WTC11 (cell line): ENCODE measurements around the gene LBHD2. TPM values are rescaled to one million over a fixed set of nuclear protein-coding genes. Genes with fewer than 3 reads are reported as not detected.

Experiments
- ATAC-seq: fragments of 200-7000 bp; cut with Tn5 transposase; 2 replicates; pipeline ENCODE4 v1.10.0; 2021; ENCODE audit warnings: mild to moderate bottlenecking, moderate library complexity
- CTCF ChIA-PET: fragments of 300-600 bp; sonication (Branson Sonifier 250); formaldehyde crosslinking; loops from one replicate; lab custom pipeline; 2021; ENCODE audit warnings: antibody characterized with exemption; lab: Charles Lee
- POLR2A ChIA-PET: fragments of 350-600 bp; sonication (Branson Sonifier 250); formaldehyde crosslinking; loops from one replicate; lab custom pipeline; 2021; ENCODE audit warnings: antibody characterized with exemption; lab: Charles Lee
- DNase-seq: peaks from one replicate; pipeline ENCODE4 v3.0.0; 2021; ENCODE audit warnings: low spot score
- H3K27ac Mint-ChIP-seq: 2 replicates; pipeline ENCODE4 v1.8.0; 2021; ENCODE audit warnings: mixed read lengths
- H3K27me3 Mint-ChIP-seq: 2 replicates; pipeline ENCODE4 v1.8.0; 2021; ENCODE audit warnings: low read depth, mild to moderate bottlenecking, moderate library complexity, mixed read lengths
- H3K36me3 Mint-ChIP-seq: 2 replicates; pipeline ENCODE4 v1.8.0; 2021; ENCODE audit warnings: mixed read lengths
- H3K4me1 Mint-ChIP-seq: 2 replicates; pipeline ENCODE4 v1.8.0; 2022; ENCODE audit warnings: mixed read lengths
- H3K4me3 Mint-ChIP-seq: 2 replicates; pipeline ENCODE4 v1.8.0; 2021; ENCODE audit warnings: mild to moderate bottlenecking, moderate library complexity, mixed read lengths
- H3K9me3 Mint-ChIP-seq: 2 replicates; pipeline ENCODE4 v1.8.0; 2021; ENCODE audit warnings: mixed read lengths
- ATF6 ChIP-seq: sonication (generic); formaldehyde crosslinking; IDR thresholded peaks from 2 replicates; pipeline ENCODE4 v1.8.1; 2023; ENCODE audit warnings: mild to moderate bottlenecking, missing genetic modification reagents
- CREM ChIP-seq: sonication (generic); formaldehyde crosslinking; IDR thresholded peaks from 2 replicates; pipeline ENCODE4 v1.8.1; 2022; ENCODE audit warnings: mild to moderate bottlenecking, missing genetic modification reagents, moderate library complexity
- ELF4 ChIP-seq: sonication (generic); formaldehyde crosslinking; IDR thresholded peaks from 2 replicates; pipeline ENCODE4 v1.8.1; 2022; ENCODE audit warnings: low read depth, mild to moderate bottlenecking, moderate library complexity, missing genetic modification reagents
- ETV6 ChIP-seq: sonication (generic); formaldehyde crosslinking; IDR thresholded peaks from 2 replicates; pipeline ENCODE4 v1.8.1; 2022; ENCODE audit warnings: mild to moderate bottlenecking, missing genetic modification reagents
- FOXJ3 ChIP-seq: sonication (generic); formaldehyde crosslinking; IDR thresholded peaks from 2 replicates; pipeline ENCODE4 v1.9.0; 2021; ENCODE audit warnings: missing genetic modification reagents, mild to moderate bottlenecking, borderline replicate concordance
- FOXP1 ChIP-seq: sonication (generic); formaldehyde crosslinking; IDR thresholded peaks from 2 replicates; pipeline ENCODE4 v1.8.0; 2022; ENCODE audit warnings: missing genetic modification reagents, mild to moderate bottlenecking, moderate library complexity, borderline replicate concordance
- HMGXB4 ChIP-seq: sonication (generic); formaldehyde crosslinking; IDR thresholded peaks from 2 replicates; pipeline ENCODE4 v1.8.1; 2023; ENCODE audit warnings: mild to moderate bottlenecking, moderate library complexity, missing genetic modification reagents
- MYBL2 ChIP-seq: sonication (generic); formaldehyde crosslinking; IDR thresholded peaks from 2 replicates; pipeline ENCODE4 v1.8.1; 2023; ENCODE audit warnings: mild to moderate bottlenecking, moderate library complexity, missing genetic modification reagents
- PRDM15 ChIP-seq: sonication (generic); formaldehyde crosslinking; IDR thresholded peaks from 2 replicates; pipeline ENCODE4 v1.8.0; 2022; ENCODE audit warnings: missing genetic modification reagents
- SMAD4 ChIP-seq: sonication (generic); formaldehyde crosslinking; IDR thresholded peaks from 2 replicates; pipeline ENCODE4 v1.8.0; 2022; ENCODE audit warnings: mild to moderate bottlenecking, missing genetic modification reagents
- SP1 ChIP-seq: sonication (generic); formaldehyde crosslinking; conservative IDR thresholded peaks from 2 replicates; pipeline ENCODE4 v1.8.1; 2022; ENCODE audit warnings: missing genetic modification reagents
- ZNF423 ChIP-seq: fragments of 250-450 bp; sonication (Bioruptor Pico); IDR thresholded peaks from 2 replicates; pipeline ENCODE4 v2.1.2; 2022; ENCODE audit warnings: mild to moderate bottlenecking, moderate library complexity
- total RNA-seq: library from RNA; stranded (reverse); gene quantifications from 3 replicates; pipeline ENCODE4 v1.2.3, GENCODE V29; 2021
- TF ChIP-seq, protein P1 (sequence below): sonication (generic); formaldehyde crosslinking; IDR thresholded peaks from 2 replicates; pipeline ENCODE4 v1.8.1; 2022; ENCODE audit warnings: mild to moderate bottlenecking, moderate library complexity, missing genetic modification reagents
- TF ChIP-seq, protein P2 (sequence below): sonication (generic); formaldehyde crosslinking; IDR thresholded peaks from 2 replicates; pipeline ENCODE4 v1.8.0; 2022; ENCODE audit warnings: mild to moderate bottlenecking, missing genetic modification reagents
- TF ChIP-seq, protein P3 (sequence below): sonication (generic); formaldehyde crosslinking; IDR thresholded peaks from 2 replicates; pipeline ENCODE4 v1.8.0; 2022; ENCODE audit warnings: mild to moderate bottlenecking, missing genetic modification reagents
- TF ChIP-seq, protein P4 (sequence below): fragments of 200-600 bp; IDR thresholded peaks from 2 replicates; pipeline ENCODE4 v1.8.0; 2022; ENCODE audit warnings: antibody characterized with exemption
- TF ChIP-seq, protein P5 (sequence below): fragments of 250-450 bp; sonication (Bioruptor Pico); IDR thresholded peaks from 2 replicates; pipeline ENCODE4 v2.1.2; 2022; ENCODE audit warnings: mild to moderate bottlenecking, moderate library complexity

Gene LBHD2
- total RNA-seq, 1 experiment from 2014 or later = not detected

DNA sequence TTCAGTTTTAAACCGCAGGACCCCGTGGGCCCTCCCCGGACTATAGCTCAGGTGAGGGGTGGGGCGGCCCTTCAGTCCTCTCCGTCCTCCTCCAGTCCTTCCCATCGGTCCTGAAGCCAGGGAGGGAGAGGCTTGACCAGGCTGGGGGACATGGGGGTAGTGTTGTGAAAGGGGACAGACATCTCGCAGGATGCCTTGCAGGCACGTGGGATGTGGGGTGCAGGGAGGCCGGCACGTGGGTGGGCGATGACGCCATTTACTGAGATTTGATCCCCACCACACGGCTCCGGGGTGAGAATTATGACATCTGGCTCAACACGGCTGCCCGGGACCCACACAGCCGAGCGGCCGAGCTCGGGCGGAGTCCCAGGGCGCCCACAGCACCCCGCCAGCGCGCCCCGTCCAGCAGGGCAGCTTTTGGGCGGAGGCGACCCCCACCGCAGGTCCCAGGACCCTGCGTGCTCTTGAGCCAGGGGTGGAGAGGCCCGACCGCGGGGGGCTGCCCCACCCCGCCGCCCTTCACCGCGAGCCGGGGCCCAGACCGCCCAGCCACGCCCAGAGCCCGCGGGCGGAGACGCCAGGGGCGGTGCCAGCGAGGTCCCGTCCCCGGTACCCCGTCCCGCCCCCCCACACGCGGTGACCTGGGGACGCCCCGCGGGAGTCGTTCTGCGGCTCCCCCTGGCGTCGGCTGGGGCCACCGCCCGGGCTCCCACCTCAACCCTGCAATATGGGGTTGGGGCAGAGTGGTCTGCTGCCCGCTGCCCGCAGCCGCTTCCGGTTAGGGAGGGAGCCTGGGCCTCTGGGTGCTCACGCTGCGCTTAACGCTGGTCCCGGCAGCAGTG, 7.3 kb downstream of the LBHD2 start:
- ChIA-PET CTCF (interaction anchor here (1.0 to 6.7 kb wide), 4 partner anchors 9 to 202 kb away, joined by 3 to 65 read pairs (median 4); no protein-coding TSS in a partner anchor), POLR2A (no interaction called here)
- peak; percentile 65 for ATAC-seq
- DNase-seq = peak; percentile 66
- Mint-ChIP-seq H3K4me1 (0 out of 2 replicates have a peak, but pooled peaks cover 4% of the 10 kb centered on the region), H3K9me3 (no peaks in the 10 kb centered on the region), H3K27ac (no peak overlapping the region), H3K4me3 (peak overlapping the region; percentile 63), H3K36me3 (no peaks in the 10 kb centered on the region), H3K27me3 (peaks cover 9% of the 10 kb centered on the region)
- TF ChIP-seq MYBL2 (CRISPR knock-in tag) (0 out of 2 replicates have a peak, but pooled peaks have one; percentile 22), SP1 (CRISPR knock-in tag) (peak; percentile 50), FOXP1 (CRISPR knock-in tag) (no peak), ZNF423 (CRISPR knock-in tag) (peak; percentile 39; the same call in 1 of the 2 replicates), FOXJ3 (no peak), ELF4 (CRISPR knock-in tag) (no peak), HMGXB4 (CRISPR knock-in tag) (peak; percentile 76)
- TF ChIP-seq, protein P1, sequence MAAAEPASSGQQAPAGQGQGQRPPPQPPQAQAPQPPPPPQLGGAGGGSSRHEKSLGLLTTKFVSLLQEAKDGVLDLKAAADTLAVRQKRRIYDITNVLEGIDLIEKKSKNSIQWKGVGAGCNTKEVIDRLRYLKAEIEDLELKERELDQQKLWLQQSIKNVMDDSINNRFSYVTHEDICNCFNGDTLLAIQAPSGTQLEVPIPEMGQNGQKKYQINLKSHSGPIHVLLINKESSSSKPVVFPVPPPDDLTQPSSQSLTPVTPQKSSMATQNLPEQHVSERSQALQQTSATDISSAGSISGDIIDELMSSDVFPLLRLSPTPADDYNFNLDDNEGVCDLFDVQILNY = 0 out of 2 replicates have a peak, but pooled peaks have one; percentile 39
- TF ChIP-seq, protein P2, sequence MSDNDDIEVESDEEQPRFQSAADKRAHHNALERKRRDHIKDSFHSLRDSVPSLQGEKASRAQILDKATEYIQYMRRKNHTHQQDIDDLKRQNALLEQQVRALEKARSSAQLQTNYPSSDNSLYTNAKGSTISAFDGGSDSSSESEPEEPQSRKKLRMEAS (CRISPR knock-in tag) = peak; percentile 48; the same call in 1 of the 2 replicates
- TF ChIP-seq, protein P3, sequence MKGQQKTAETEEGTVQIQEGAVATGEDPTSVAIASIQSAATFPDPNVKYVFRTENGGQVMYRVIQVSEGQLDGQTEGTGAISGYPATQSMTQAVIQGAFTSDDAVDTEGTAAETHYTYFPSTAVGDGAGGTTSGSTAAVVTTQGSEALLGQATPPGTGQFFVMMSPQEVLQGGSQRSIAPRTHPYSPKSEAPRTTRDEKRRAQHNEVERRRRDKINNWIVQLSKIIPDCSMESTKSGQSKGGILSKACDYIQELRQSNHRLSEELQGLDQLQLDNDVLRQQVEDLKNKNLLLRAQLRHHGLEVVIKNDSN = 0 out of 2 replicates have a peak, but pooled peaks have one; percentile 23
- TF ChIP-seq, protein P4, sequence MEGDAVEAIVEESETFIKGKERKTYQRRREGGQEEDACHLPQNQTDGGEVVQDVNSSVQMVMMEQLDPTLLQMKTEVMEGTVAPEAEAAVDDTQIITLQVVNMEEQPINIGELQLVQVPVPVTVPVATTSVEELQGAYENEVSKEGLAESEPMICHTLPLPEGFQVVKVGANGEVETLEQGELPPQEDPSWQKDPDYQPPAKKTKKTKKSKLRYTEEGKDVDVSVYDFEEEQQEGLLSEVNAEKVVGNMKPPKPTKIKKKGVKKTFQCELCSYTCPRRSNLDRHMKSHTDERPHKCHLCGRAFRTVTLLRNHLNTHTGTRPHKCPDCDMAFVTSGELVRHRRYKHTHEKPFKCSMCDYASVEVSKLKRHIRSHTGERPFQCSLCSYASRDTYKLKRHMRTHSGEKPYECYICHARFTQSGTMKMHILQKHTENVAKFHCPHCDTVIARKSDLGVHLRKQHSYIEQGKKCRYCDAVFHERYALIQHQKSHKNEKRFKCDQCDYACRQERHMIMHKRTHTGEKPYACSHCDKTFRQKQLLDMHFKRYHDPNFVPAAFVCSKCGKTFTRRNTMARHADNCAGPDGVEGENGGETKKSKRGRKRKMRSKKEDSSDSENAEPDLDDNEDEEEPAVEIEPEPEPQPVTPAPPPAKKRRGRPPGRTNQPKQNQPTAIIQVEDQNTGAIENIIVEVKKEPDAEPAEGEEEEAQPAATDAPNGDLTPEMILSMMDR = peak; percentile 20; the same call in 1 of the 2 replicates

- Mint-ChIP-seq H3K4me3 (peak overlapping the region; percentile 48), H3K9me3 (no peaks in the 10 kb centered on the region), H3K27ac (no peak overlapping the region), H3K4me1 (peaks cover 9% of the 10 kb centered on the region), H3K36me3 (no peaks in the 10 kb centered on the region), H3K27me3 (peaks cover 9% of the 10 kb centered on the region)
- ATAC-seq (no peak), DNase-seq (no peak)
- CTCF ChIA-PET = interaction anchor here (1.6 to 6.7 kb wide), 2 partner anchors 13 to 201 kb away, joined by 5 to 65 read pairs; no protein-coding TSS in a partner anchor
- POLR2A ChIA-PET = no interaction called here
- no peak for TF ChIP-seq ETV6 (CRISPR knock-in tag)
- TF ChIP-seq, protein P2 (CRISPR knock-in tag) = no peak
- TF ChIP-seq, protein P5, sequence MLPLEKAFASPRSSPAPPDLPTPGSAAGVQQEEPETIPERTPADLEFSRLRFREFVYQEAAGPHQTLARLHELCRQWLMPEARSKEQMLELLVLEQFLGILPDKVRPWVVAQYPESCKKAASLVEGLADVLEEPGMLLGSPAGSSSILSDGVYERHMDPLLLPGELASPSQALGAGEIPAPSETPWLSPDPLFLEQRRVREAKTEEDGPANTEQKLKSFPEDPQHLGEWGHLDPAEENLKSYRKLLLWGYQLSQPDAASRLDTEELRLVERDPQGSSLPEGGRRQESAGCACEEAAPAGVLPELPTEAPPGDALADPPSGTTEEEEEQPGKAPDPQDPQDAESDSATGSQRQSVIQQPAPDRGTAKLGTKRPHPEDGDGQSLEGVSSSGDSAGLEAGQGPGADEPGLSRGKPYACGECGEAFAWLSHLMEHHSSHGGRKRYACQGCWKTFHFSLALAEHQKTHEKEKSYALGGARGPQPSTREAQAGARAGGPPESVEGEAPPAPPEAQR (CRISPR knock-in tag) = no peak
- TF ChIP-seq PRDM15 (CRISPR knock-in tag) = no peak
- no peak for TF ChIP-seq ATF6 (CRISPR knock-in tag)
- TF ChIP-seq SP1 (CRISPR knock-in tag) = no peak
- no peak for TF ChIP-seq SMAD4 (CRISPR knock-in tag)
- TF ChIP-seq ZNF423 (CRISPR knock-in tag) = no peak
- no peak for TF ChIP-seq CREM
- TF ChIP-seq FOXJ3 = no peak
Measured at GRCh38 chr14:103091883-103092222, 7.8 kb downstream of the LBHD2 start.
